NCI-H187 (cell line): ENCODE measurements around the gene SF3B2.

ENCODE experiments used
- DNase-seq, 2 experiments: peaks; one replicate each; lab custom pipeline; 2025; lab: John Stamatoyannopoulos, UW

SF3B2 gene

GRCh38 chr11:66047541-66048365, 4.4 kb upstream of the SF3B2 start:
- no peak for DNase-seq

GRCh38 chr11:66048547-66049323, 3.4 kb upstream of the SF3B2 start, which contains the start of gene GAL3ST3:
Gene GAL3ST3 (minus strand): TSS chr11:66049161. CDS start chr11:66045415, 3,746 bp downstream.
- DNase-seq, result no peak

DNA sequence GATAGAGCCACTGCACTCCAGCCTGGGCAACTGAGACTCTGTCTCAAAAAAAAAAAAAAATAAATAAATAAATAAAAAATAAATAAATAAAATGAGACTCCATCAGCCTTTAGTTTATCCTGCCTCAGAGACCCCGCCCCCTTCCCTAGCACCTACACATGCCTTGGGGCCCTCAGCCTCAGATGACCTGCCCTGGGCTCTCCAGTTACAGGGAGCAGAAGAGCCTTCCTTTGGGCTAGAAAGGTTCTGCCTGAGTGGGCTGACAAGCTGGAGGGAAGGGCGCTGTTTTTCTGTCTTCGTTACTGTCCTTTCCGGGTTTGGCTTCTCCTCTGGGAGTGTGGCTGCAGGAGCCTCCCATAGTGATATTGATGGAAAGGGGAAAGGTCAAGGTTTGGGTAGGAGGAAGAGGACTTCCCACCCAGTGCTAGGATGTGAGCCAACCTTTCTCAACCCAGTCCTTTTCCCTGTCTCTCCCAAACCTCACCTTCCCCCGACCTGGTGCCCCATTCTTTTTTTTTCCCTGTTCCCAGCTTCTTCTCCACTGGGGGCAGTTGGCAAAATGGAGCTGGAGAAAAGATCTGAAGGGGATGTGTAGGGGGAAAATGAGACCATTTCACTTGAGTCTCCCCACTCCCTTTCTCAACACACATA, 1.5 kb upstream of the SF3B2 start:
- peak in 1 of 2 experiments; percentile 28 for DNase-seq

GRCh38 chr11:66051371-66051765, 796 bp upstream of the SF3B2 start:
- DNase-seq, result no peak

DNA sequence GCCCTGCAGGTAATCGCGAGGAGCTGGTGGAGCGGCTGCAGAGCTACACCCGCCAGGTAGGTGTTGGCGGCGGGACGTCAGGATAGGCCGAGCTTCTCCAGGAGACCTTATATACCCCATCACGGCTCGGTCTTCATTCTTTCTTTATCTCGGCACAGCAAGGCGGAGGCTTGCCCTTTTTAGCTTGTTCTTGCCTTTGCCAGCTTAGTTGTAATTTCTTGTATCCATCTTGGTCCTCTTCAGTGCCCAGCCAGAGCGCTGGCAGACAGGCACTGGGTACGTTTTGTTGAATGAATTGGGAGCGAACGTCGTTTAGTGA, 459 bp downstream of the SF3B2 start:
- DNase-seq, result no peak

- no peak for DNase-seq
Observed at GRCh38 chr11:66055021-66055420, 2.9 kb downstream of the SF3B2 start.

- DNase-seq, result no peak
Observed at GRCh38 chr11:66056501-66056900, 4.3 kb downstream of the SF3B2 start.

GRCh38 chr11:66059966-66060680, 8.0 kb downstream of the SF3B2 start:
- no peak for DNase-seq

GRCh38 chr11:66061268-66061667, 9.1 kb downstream of the SF3B2 start:
- no peak for DNase-seq

DNA sequence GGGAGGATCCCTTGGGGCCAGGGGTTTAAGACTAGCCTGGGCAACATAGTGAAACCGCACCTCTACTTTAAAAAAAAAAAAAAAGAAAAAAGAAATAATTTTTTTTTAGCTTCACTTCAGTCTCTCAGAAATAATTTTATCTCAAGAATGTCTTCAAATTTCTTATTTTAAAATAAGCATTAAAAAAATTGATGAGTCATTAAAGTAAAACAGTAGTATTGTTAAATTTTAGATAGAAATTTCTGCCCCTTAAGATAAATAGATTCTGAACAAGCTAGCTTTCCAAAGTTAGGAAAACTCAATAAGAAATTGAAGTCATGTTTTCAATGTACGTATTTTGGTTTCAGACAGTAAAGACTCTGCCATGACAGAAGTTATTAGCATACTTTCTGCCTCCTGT, 10.2 kb downstream of the SF3B2 start:
- no peak for DNase-seq

DNA sequence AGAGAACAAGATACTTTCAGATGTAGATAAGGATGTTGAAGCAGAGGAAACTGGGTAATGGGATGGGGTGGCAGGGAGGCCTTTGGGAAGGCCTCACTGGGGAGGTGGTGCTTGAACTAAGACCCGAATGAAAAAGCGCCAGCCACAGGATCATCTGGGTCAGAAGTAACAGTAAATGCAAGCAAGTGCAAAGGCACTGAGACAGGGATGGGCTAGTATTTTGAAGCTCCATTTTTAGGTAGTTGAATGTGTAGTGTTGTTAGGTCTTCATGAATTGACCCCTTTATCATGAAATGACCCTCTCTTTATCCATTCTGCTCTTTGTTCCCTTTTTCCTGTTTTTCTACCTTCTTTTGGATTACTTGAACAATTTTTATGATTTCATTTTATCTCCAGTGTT, 11.7 kb downstream of the SF3B2 start:
- DNase-seq, result no peak

- DNase-seq, result no peak
Observed at GRCh38 chr11:66064571-66064970, 12.4 kb downstream of the SF3B2 start.

- no peak for DNase-seq
Observed at GRCh38 chr11:66066751-66067150, 14.6 kb downstream of the SF3B2 start.

- no peak for DNase-seq
Observed at GRCh38 chr11:66067640-66068039, 15.5 kb downstream of the SF3B2 start.

- peak; percentile 30 to 48 for DNase-seq
Observed at GRCh38 chr11:66068154-66068821, 16.1 kb downstream of the SF3B2 start.

DNA sequence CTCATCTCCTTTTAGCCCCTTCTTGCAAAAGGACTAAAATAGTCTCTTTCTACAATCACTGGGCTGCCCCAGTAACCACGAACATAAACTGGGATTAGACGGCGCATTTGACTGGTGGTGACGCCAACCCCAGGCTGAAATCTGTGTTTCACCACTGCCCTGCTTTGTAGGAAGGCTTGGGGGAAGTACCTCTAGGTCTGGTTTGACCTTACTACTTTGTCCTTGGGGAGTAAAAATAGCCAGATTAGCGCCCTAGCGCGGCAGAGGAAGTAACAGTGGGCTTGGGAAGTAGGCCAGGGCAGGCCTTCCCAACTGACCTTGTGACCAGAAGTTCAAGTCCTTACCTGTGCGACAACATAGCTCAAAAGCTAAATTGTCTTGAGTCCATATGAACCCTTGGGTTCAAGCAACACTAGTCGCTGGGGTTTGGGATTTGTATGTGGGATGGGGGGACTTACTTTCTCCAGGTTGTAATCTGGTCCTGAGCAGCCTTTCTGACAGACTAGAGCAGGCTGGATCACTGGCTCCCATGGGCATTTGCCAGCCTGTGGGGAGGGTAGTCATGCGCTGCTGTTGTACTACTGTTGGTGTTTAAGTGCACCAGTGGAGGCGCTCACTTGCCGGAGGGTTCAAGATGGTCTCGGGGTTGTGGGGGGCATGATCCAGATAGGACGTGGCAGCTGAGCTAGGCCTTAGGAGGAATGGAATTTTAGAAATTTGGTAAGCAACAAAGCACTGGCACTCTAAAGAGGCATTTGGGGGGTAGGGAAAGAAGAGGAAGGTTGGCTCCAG, 17.0 kb downstream of the SF3B2 start:
- no peak for DNase-seq

GRCh38 chr11:66069715-66070603, 17.8 kb downstream of the SF3B2 start, which contains the start of gene PACS1:
Gene PACS1 (plus strand): TSS chr11:66070272. CDS start chr11:66070487, 215 bp downstream.
- DNase-seq, result peak in 1 of 2 experiments; percentile 25

GRCh38 chr11:66070604-66071380, 18.6 kb downstream of the SF3B2 start:
- DNase-seq, result no peak

GRCh38 chr11:66071381-66071801, 19.2 kb downstream of the SF3B2 start:
- no peak for DNase-seq
